GM13977 (cell line): Measurements from ENCODE around the gene MOGAT1.
"Not testable (repeated sequence)": the region's sequence is repeated elsewhere in the genome, so short reads cannot be mapped to it uniquely, and the experiment has no call there.

Experiments used
- DNase-seq: peaks from one replicate; pipeline ENCODE4 v3.0.0; 2012; ENCODE audit warnings: low spot score
- CTCF ChIP-seq: IDR thresholded peaks from 2 replicates; pipeline ENCODE4 v1.5.1; 2012; ENCODE audit warnings: mild to moderate bottlenecking, control low read depth; ENCODE audit not compliant: insufficient read depth; ENCODE audit errors: extremely low read depth, missing control alignments
- in situ Hi-C: fragments of 300-500 bp; cut with MboI; formaldehyde crosslinking; loops from one replicate; pipeline ENCODE4 v1.12.0; 2022; ENCODE audit warnings: low sequenced_read_pairs, low pct_unique_long_range_greater_than_20kb, mixed read lengths, inconsistent platforms; ENCODE audit not compliant: unreplicated experiment

The MOGAT1 gene

GRCh38 chr2:222753251-222753824 lies 81.9 kb downstream of the MOGAT1 start:
- TF ChIP-seq CTCF: no peak
- no peak for DNase-seq
- in situ Hi-C loops: no loop called here

GRCh38 chr2:222754324-222754930 lies 83.0 kb downstream of the MOGAT1 start:
- DNase-seq: no peak
- no peak for TF ChIP-seq CTCF
- in situ Hi-C loops: no loop called here

GRCh38 chr2:222755593-222755992 lies 84.1 kb downstream of the MOGAT1 start:
- DNase-seq, in situ Hi-C loops: not testable (repeated sequence)

GRCh38 chr2:222756362-222756831 lies 84.9 kb downstream of the MOGAT1 start:
- TF ChIP-seq CTCF: no peak
- DNase-seq: no peak
- in situ Hi-C loops: no loop called here

- TF ChIP-seq CTCF: no peak
- DNase-seq: no peak
- in situ Hi-C loops: no loop called here
Measured at GRCh38 chr2:222756951-222757650, 85.6 kb downstream of the MOGAT1 start.
